ENCODE measurements around the gene PPP1R16B. TPM values are rescaled to one million over a fixed set of nuclear protein-coding genes. Genes with fewer than 3 reads are reported as not detected.

The PPP1R16B gene
- total and polyA plus RNA-seq, 2 of the 8 experiments (the other 6 are each of a cell fraction or from before 2014, with no cell fraction given): 2.6 to 8.9 TPM

DNA sequence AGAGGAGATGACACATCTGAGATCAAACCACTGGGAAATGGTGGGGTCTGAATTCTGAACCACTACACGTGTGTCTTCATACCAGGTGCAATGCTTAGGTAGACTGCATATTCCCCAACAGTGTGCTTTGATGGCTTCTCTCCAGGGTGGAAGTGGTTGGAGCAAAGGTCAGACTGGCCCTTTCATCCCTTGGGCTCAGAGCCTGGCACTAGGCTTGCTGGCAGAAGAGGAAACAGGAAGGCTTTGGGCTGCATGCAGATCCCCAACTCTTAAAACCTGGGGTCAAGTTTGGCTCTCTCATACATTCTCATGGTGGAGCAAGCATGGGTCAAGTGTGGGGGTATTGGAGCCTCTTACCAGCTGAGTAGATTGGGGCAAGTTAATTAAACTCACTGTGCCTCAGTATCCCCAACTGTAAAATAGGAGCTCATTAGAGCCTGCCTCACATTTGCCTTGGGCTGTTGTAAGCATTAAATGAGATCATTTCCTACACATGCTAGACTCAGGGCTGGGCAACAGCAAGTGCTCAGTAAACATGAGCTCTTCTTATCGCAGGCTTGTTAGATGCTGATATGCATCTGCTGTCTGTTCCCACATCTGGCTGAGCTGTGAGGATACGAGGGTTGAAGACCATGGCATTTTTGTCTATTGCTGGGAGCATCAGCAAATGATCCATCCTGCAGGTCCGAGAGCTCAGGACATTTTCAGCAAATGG, 69.1 kb downstream of the PPP1R16B start (continued):
- TF ChIP-seq CBX5 (IDR thresholded peaks at IDR 0.05; ENCODE audit: low read depth, low read length): no peak
- no peak for TF ChIP-seq TBP (IDR thresholded peaks at IDR 0.05; ENCODE audit: low read depth, low read length)
- TF ChIP-seq, protein P1, sequence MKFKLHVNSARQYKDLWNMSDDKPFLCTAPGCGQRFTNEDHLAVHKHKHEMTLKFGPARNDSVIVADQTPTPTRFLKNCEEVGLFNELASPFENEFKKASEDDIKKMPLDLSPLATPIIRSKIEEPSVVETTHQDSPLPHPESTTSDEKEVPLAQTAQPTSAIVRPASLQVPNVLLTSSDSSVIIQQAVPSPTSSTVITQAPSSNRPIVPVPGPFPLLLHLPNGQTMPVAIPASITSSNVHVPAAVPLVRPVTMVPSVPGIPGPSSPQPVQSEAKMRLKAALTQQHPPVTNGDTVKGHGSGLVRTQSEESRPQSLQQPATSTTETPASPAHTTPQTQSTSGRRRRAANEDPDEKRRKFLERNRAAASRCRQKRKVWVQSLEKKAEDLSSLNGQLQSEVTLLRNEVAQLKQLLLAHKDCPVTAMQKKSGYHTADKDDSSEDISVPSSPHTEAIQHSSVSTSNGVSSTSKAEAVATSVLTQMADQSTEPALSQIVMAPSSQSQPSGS (IDR thresholded peaks at IDR 0.05; ENCODE audit: low read length): no peak
- TF ChIP-seq, protein P2, sequence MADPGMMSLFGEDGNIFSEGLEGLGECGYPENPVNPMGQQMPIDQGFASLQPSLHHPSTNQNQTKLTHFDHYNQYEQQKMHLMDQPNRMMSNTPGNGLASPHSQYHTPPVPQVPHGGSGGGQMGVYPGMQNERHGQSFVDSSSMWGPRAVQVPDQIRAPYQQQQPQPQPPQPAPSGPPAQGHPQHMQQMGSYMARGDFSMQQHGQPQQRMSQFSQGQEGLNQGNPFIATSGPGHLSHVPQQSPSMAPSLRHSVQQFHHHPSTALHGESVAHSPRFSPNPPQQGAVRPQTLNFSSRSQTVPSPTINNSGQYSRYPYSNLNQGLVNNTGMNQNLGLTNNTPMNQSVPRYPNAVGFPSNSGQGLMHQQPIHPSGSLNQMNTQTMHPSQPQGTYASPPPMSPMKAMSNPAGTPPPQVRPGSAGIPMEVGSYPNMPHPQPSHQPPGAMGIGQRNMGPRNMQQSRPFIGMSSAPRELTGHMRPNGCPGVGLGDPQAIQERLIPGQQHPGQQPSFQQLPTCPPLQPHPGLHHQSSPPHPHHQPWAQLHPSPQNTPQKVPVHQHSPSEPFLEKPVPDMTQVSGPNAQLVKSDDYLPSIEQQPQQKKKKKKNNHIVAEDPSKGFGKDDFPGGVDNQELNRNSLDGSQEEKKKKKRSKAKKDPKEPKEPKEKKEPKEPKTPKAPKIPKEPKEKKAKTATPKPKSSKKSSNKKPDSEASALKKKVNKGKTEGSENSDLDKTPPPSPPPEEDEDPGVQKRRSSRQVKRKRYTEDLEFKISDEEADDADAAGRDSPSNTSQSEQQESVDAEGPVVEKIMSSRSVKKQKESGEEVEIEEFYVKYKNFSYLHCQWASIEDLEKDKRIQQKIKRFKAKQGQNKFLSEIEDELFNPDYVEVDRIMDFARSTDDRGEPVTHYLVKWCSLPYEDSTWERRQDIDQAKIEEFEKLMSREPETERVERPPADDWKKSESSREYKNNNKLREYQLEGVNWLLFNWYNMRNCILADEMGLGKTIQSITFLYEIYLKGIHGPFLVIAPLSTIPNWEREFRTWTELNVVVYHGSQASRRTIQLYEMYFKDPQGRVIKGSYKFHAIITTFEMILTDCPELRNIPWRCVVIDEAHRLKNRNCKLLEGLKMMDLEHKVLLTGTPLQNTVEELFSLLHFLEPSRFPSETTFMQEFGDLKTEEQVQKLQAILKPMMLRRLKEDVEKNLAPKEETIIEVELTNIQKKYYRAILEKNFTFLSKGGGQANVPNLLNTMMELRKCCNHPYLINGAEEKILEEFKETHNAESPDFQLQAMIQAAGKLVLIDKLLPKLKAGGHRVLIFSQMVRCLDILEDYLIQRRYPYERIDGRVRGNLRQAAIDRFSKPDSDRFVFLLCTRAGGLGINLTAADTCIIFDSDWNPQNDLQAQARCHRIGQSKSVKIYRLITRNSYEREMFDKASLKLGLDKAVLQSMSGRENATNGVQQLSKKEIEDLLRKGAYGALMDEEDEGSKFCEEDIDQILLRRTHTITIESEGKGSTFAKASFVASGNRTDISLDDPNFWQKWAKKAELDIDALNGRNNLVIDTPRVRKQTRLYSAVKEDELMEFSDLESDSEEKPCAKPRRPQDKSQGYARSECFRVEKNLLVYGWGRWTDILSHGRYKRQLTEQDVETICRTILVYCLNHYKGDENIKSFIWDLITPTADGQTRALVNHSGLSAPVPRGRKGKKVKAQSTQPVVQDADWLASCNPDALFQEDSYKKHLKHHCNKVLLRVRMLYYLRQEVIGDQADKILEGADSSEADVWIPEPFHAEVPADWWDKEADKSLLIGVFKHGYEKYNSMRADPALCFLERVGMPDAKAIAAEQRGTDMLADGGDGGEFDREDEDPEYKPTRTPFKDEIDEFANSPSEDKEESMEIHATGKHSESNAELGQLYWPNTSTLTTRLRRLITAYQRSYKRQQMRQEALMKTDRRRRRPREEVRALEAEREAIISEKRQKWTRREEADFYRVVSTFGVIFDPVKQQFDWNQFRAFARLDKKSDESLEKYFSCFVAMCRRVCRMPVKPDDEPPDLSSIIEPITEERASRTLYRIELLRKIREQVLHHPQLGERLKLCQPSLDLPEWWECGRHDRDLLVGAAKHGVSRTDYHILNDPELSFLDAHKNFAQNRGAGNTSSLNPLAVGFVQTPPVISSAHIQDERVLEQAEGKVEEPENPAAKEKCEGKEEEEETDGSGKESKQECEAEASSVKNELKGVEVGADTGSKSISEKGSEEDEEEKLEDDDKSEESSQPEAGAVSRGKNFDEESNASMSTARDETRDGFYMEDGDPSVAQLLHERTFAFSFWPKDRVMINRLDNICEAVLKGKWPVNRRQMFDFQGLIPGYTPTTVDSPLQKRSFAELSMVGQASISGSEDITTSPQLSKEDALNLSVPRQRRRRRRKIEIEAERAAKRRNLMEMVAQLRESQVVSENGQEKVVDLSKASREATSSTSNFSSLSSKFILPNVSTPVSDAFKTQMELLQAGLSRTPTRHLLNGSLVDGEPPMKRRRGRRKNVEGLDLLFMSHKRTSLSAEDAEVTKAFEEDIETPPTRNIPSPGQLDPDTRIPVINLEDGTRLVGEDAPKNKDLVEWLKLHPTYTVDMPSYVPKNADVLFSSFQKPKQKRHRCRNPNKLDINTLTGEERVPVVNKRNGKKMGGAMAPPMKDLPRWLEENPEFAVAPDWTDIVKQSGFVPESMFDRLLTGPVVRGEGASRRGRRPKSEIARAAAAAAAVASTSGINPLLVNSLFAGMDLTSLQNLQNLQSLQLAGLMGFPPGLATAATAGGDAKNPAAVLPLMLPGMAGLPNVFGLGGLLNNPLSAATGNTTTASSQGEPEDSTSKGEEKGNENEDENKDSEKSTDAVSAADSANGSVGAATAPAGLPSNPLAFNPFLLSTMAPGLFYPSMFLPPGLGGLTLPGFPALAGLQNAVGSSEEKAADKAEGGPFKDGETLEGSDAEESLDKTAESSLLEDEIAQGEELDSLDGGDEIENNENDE (IDR thresholded peaks at IDR 0.05; ENCODE audit: insufficient replicate concordance, low read length): no peak
- no peak for TF ChIP-seq CTBP2 (IDR thresholded peaks at IDR 0.05; ENCODE audit: borderline replicate concordance, insufficient read depth, insufficient read length, low read length)
